ENCODE measurements around the gene CTNNBL1.

- no peak for TF ChIP-seq CTCF (IDR thresholded peaks at IDR 0.05)
- TF ChIP-seq POLR2A (IDR thresholded peaks at IDR 0.05) = no peak
Observed at GRCh38 chr20:37845878-37846277, 152.0 kb downstream of the CTNNBL1 start.
